Body of pancreas (tissue), 4 donors: ENCODE results near the gene SAMD10.

Experiments used
- CTCF ChIP-seq, 7 experiments: fragments of 450-650 bp in 4 of 7; fragments of 200-600 bp in 3 of 7; sonication (generic) in 3 of 7; IDR thresholded peaks; one replicate each; pipeline ENCODE4 v1.5.1; 2016 to 2019; ENCODE audit warnings: antibody characterized with exemption in 7 of 7
- POLR2A ChIP-seq, 3 donors: fragments of 450-650 bp; IDR thresholded peaks; one replicate each; pipeline ENCODE4 v1.6.1; 2016; ENCODE audit warnings: antibody characterized with exemption in 3 of 3, mild to moderate bottlenecking in 2 of 3

DNA sequence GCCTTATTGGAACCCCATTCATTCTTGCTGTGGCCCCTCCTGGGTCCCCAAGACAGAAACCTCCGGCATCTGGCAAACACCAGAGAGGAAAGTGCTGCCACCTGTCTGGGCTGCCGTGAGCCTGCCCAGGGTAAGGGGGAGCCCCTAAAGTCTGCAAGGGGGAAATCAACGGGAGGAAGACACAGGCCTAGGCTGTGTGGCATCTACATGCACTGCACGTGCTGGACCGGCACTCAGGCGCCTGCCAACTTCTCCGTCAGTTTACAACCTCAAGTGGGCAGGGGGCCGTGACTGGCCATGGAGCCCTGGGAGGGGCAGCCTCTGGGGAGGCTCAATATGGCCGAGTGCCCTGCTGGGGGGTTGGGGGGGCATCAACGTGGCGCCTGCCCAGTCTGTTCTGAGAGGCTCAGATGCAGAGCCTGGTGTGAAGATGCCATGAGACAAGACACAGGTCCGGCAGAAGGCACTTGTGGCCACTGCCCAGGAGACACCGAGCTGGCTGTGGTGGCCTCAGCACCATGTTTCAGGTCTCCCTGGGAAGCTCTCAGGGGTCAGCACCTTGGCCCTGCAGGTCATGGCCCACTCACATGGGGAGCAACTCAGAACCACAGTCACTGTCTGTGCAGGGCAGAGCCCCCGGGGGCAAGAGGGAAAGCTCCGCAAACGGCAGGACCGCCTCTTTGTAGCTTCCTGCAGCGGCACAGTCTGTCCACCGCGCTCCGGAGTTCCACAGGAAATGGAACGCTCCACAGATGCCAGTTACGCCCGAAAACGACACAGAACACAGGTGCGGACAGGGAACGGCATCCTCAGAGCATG, 31.6 kb downstream of the SAMD10 start:
- TF ChIP-seq CTCF (IDR thresholded peaks at IDR 0.05) (no peak), POLR2A (IDR thresholded peaks at IDR 0.05) (no peak)
